ENCODE data around the gene PSPN. TPM values are rescaled to one million over a fixed set of nuclear protein-coding genes. Genes with fewer than 3 reads are reported as not detected.
"Not testable (repeated sequence)": the region's sequence is repeated elsewhere in the genome, so short reads cannot be mapped to it uniquely, and the experiment has no call there.

Gene PSPN
- total RNA-seq, 4 donors from 2014 or later = 1.3 to 3.7 (median 2.4) TPM

DNA sequence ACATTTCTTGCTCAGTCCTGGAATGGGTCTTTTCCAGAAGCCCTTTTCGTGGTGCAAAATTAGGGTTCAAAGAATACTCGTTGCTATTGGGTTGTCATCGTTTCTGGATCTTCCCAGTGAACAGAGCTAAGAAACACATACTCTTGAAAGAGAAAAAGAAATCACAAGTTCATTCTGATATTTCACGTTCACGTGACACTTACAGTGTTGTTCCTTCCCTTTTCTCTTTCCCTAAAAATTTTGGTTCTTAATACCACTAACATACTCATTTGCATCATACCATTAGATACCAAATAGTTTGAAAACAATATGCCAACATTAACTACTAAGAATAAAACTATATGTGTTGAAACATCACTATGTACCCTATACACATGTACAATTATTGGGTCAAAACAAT, 30.7 kb upstream of the PSPN start:
- H3K27me3 ChIP-seq = no peaks in the 10 kb centered on the region
- no peak overlapping the region for H3K4me3 ChIP-seq
- H3K4me1 ChIP-seq = peaks cover 0 to 5% (median 0%) of the 10 kb centered on the region in 4 donors
- H3K9me3 ChIP-seq = no peaks in the 10 kb centered on the region
- no peak overlapping the region for H3K27ac ChIP-seq (replicated peaks in 1 of 4)
- WGBS = 86% methylated on average over 5 of the region's 5 CpGs
- TF ChIP-seq, protein P1, sequence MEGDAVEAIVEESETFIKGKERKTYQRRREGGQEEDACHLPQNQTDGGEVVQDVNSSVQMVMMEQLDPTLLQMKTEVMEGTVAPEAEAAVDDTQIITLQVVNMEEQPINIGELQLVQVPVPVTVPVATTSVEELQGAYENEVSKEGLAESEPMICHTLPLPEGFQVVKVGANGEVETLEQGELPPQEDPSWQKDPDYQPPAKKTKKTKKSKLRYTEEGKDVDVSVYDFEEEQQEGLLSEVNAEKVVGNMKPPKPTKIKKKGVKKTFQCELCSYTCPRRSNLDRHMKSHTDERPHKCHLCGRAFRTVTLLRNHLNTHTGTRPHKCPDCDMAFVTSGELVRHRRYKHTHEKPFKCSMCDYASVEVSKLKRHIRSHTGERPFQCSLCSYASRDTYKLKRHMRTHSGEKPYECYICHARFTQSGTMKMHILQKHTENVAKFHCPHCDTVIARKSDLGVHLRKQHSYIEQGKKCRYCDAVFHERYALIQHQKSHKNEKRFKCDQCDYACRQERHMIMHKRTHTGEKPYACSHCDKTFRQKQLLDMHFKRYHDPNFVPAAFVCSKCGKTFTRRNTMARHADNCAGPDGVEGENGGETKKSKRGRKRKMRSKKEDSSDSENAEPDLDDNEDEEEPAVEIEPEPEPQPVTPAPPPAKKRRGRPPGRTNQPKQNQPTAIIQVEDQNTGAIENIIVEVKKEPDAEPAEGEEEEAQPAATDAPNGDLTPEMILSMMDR (IDR thresholded peaks at IDR 0.05) = no peak
- TF ChIP-seq POLR2AphosphoS5 (IDR thresholded peaks at IDR 0.05) (no peak), POLR2A (IDR thresholded peaks at IDR 0.05; ENCODE audit: low read depth) (no peak), EP300 (IDR thresholded peaks at IDR 0.05) (no peak)
- DNase-seq (ENCODE audit: extremely low spot score) = no peak
- intact Hi-C loops (cut with DNase I) = no loop called here
- no peaks in the 10 kb centered on the region for H3K36me3 ChIP-seq

DNA sequence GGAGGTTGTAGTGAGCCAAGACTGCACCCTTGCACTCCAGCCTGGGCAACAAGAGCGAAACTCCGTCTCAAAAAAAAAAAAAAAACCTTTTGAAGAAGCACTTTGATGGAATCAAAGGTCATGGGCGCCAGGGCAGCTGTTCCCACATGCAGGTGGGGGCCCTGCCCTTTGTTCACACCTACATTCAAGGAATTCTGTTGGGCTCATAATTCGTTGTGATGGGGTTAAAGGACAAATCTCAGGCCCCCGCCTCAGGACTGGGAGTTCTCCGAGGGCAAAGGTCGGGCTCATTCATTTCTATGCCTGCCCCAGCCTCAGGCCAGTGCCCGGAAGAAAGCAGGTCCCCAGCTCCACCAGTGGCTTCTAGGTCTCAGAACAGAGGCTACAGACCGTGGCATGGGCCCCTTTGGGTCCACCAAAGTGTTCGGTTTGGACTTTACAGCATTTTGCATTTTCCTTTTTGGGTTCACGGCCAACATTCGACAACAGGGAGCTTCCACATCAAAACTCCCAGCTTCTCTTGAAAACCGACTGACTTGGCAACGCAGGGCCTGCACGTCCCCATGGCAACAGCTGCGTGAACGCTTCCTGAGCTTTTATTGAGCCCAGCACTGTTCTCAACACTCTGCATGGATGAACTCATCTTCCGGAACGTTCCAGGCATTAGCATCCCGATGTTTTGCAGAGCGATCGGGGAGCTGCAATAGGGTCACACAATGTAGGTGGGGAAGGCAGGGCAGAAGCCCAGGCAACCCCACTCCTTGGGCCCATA, 27.3 kb upstream of the PSPN start:
- no peak for DNase-seq (ENCODE audit: extremely low spot score)
- Histone ChIP-seq H3K36me3 (no peaks in the 10 kb centered on the region), H3K4me1 (peaks cover 0 to 5% (median 0%) of the 10 kb centered on the region in 4 donors), H3K9me3 (no peaks in the 10 kb centered on the region), H3K27me3 (no peaks in the 10 kb centered on the region), H3K27ac (replicated peaks in 1 of 4) (no peak overlapping the region), H3K4me3 (no peak overlapping the region)
- TF ChIP-seq EP300 (IDR thresholded peaks at IDR 0.05) = no peak
- TF ChIP-seq POLR2AphosphoS5 (IDR thresholded peaks at IDR 0.05) = no peak
- TF ChIP-seq, protein P1 (IDR thresholded peaks at IDR 0.05) = no peak
- no peak for TF ChIP-seq POLR2A (IDR thresholded peaks at IDR 0.05; ENCODE audit: low read depth)
- intact Hi-C loops (cut with DNase I) = no loop called here
- 50% methylated on average over 17 of the region's 22 CpGs for WGBS

DNA sequence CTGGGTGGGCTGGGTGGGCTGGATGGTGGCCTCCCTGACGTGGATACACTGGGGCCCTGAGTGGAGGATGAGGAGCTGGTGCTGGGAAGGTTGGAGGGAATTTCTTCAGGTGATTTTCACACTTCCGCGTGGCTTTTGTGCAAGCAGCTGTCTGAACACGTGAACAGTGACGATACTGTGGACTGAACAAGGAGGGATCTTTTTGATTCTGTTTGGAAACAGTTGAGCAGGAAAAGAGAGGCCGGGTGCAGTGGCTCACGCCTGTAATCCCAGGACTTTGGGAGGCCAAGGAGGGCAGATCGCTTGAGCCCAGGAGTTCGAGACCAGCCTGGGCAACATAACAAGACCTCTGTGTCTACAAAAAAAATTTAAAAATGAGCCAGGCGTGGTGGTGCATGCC, 26.3 kb upstream of the PSPN start:
- Histone ChIP-seq H3K27ac (replicated peaks in 1 of 4) (no peak overlapping the region), H3K4me1 (peaks cover 0 to 5% (median 0%) of the 10 kb centered on the region in 4 donors), H3K36me3 (no peaks in the 10 kb centered on the region), H3K27me3 (no peaks in the 10 kb centered on the region), H3K4me3 (no peak overlapping the region), H3K9me3 (no peaks in the 10 kb centered on the region)
- no peak for DNase-seq (ENCODE audit: extremely low spot score)
- intact Hi-C loops (cut with DNase I) = no loop called here
- TF ChIP-seq POLR2A (IDR thresholded peaks at IDR 0.05; ENCODE audit: low read depth) (no peak), POLR2AphosphoS5 (IDR thresholded peaks at IDR 0.05) (no peak), EP300 (IDR thresholded peaks at IDR 0.05) (no peak)
- TF ChIP-seq, protein P1 (IDR thresholded peaks at IDR 0.05) = no peak
- 88% methylated on average over 10 of the region's 10 CpGs for WGBS

DNA sequence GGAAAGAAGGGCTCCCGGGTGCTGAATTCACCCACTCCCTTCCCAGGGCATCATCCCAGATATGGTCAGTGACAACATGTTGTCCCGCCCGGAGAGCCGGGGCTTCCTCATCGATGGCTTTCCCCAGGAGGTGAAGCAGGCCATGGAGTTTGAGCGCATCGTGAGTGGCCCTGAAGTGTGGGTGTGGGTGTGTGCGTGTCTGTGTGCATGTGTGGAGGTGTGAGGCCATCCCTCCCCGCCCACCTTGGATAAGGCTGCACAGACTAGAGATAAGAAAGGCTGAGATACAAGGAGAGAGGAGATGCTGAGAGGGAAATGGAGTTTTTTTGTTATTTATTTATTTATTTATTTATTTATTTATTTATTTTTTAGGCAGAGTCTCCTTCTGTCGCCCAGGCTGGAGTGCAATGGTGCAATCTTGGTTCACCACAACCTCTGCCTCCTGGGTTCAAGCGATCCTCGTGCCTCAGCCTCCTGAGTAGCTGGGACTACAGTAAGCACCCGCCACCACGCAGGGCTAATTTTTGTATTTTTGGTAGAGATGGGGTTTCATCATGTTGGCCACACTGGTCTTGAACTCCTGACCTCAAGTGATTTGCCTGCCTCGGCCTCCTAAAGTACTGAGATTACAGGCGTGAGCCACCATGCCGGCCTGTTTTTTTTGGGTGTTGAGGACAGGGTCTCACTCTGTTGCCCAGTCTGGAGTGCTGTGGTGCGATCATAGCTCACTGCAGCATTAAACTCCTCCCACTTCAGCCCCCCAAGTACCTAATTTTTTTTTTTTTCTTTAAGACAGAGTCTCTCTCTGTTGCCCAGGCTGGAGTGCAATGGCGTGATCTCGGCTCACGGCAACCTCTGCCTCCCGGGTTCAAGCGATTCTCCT, 24.6 kb upstream of the PSPN start:
- DNase-seq (ENCODE audit: extremely low spot score); H3K4me3 ChIP-seq; H3K4me1 ChIP-seq; H3K36me3 ChIP-seq; H3K27ac ChIP-seq (replicated peaks in 1 of 4); H3K27me3 ChIP-seq; H3K9me3 ChIP-seq; intact Hi-C loops (cut with DNase I): not testable (repeated sequence)
- WGBS = 87% methylated on average over 20 of the region's 23 CpGs

DNA sequence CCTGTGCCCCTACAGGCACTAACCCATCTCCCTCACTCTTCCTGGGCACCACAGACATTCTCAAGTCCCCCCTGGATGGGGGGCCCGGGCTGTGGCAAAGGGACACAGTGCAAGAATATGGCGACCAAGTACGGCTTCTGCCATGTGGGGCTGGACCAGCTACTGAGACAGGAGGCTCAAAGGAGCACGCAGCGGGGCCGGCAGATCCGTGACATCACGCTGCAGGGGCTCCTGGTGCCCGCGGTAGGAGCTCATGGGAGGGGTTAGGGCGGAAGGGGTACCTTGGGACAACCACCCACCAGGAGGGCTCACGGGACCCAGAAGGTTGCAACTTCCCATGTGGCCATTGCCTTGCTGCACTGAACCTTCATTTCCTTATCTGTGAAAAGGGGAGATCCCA, 20.6 kb upstream of the PSPN start:
- Histone ChIP-seq H3K4me1 (peaks cover 9 to 21% (median 20%) of the 10 kb centered on the region in 4 donors), H3K27ac (replicated peaks in 1 of 4) (no peak overlapping the region), H3K27me3 (no peaks in the 10 kb centered on the region), H3K9me3 (no peaks in the 10 kb centered on the region), H3K4me3 (no peak overlapping the region), H3K36me3 (peaks cover 0 to 4% (median under 1%) of the 10 kb centered on the region in 4 donors)
- WGBS = 100% methylated on average over 3 of the region's 12 CpGs
- no peak for DNase-seq (ENCODE audit: extremely low spot score)
- intact Hi-C loops (cut with DNase I) = no loop called here
- TF ChIP-seq POLR2A (IDR thresholded peaks at IDR 0.05; ENCODE audit: low read depth) = no peak

Measured in esophagus muscularis mucosa (tissue), 4 donors.